ENCODE results near the gene CACNA2D2. TPM values are rescaled to one million over a fixed set of nuclear protein-coding genes. Genes with fewer than 3 reads are reported as not detected.

The CACNA2D2 gene
- total and polyA plus RNA-seq, 2 of the 8 experiments (the other 6 are each of a cell fraction or from before 2014, with no cell fraction given), result 14.1 to 25.0 TPM

- Histone ChIP-seq H3K27me3 (replicated peaks in 1 of 4; ENCODE audit: control insufficient read depth in 3 of 4, extremely low read depth in 1 of 4, insufficient read depth in 3 of 4, low read length in 3 of 4) (peaks cover 0 to 8% (median 0%) of the 10 kb centered on the region in 4 experiments; a peak in 2 of 7 replicates), H4K5ac (ENCODE audit: insufficient read length, low read depth, low read length) (no peak overlapping the region), H2AK5ac (ENCODE audit: low read depth, low read length) (no peak overlapping the region), H2BK20ac (ENCODE audit: low read length) (no peak overlapping the region), H3K23ac (ENCODE audit: insufficient read length) (no peak overlapping the region), H2BK5ac (ENCODE audit: low read depth, low read length) (no peak overlapping the region), H3K4ac (replicated peaks; ENCODE audit: insufficient read length, low read depth, low read length) (no peak overlapping the region), H4K91ac (replicated peaks; ENCODE audit: insufficient read length, low read length) (no peak overlapping the region), H3K4me1 (replicated peaks in 1 of 4; ENCODE audit: control insufficient read depth in 3 of 4, insufficient read depth in 4 of 4, low read length in 3 of 4) (no peaks in the 10 kb centered on the region; a peak in 1 of 7 replicates), H3K18ac (ENCODE audit: extremely low read depth, low read length) (no peak overlapping the region), H3K14ac (ENCODE audit: insufficient read length) (no peak overlapping the region), H3K23me2 (ENCODE audit: low read depth, low read length) (no peaks in the 10 kb centered on the region), H3K79me1 (ENCODE audit: low read depth, low read length) (no peaks in the 10 kb centered on the region), H3K79me2 (ENCODE audit: control insufficient read depth in 1 of 2, insufficient read depth in 2 of 2, low read length in 2 of 2) (no peaks in the 10 kb centered on the region), H3K4me3 (ENCODE audit: extremely low read depth in 1 of 4, insufficient read depth in 2 of 4, low read depth in 3 of 4, low read length in 4 of 4) (no peak overlapping the region), H2BK120ac (replicated peaks; ENCODE audit: low read depth, low read length) (no peak overlapping the region), H3K56ac (replicated peaks; ENCODE audit: insufficient read length, low read depth, low read length) (no peak overlapping the region), H4K8ac (ENCODE audit: extremely low read depth, insufficient read depth, low read length) (no peak overlapping the region), H4K20me1 (replicated peaks in 1 of 2; ENCODE audit: control insufficient read depth in 1 of 2, insufficient read depth in 2 of 2, low read length in 2 of 2) (peaks cover 13 to 17% of the 10 kb centered on the region in 2 experiments), H2BK15ac (ENCODE audit: low read length) (no peak overlapping the region), H3K36me3 (ENCODE audit: control insufficient read depth in 2 of 4, insufficient read depth in 4 of 4, low read length in 3 of 4) (no peaks in the 10 kb centered on the region), H3K9me3 (ENCODE audit: insufficient read depth in 2 of 2, low read depth in 1 of 2, low read length in 1 of 2) (no peaks in the 10 kb centered on the region), H2BK12ac (ENCODE audit: low read depth, low read length) (no peak overlapping the region), H3K4me2 (ENCODE audit: insufficient read depth in 1 of 2, low read depth in 2 of 2, low read length in 2 of 2) (no peak overlapping the region), H3K9ac (replicated peaks in 1 of 4; ENCODE audit: extremely low read depth in 1 of 4, low read depth in 3 of 4, low read length in 3 of 4) (no peak overlapping the region), H2AFZ (ENCODE audit: low read length) (no peak overlapping the region), H3K27ac (ENCODE audit: low read depth, low read length) (no peak overlapping the region)
- 73% methylated on average over 5 of the region's 5 CpGs; no CpG with 5 or more reads in 1 of the 2 experiments for WGBS, 2 experiments (ENCODE audit: extremely low coverage in 1 of 2, insufficient coverage in 1 of 2, insufficient read length in 1 of 2, insufficient replicate concordance in 2 of 2, low coverage in 1 of 2, low lambda C conversion rate in 2 of 2, missing lambda C conversion rate in 1 of 2)
- FAIRE-seq (no peak), DNase-seq (ENCODE audit: low read depth in 1 of 2, low spot score in 2 of 2) (no peak)
- ChIA-PET POLR2A (ENCODE audit: partially characterized antibody) (interaction anchor here (0.9 kb wide), 1 partner anchor 112 kb away, joined by 4 read pairs; no protein-coding TSS in a partner anchor), CTCF (ENCODE audit: partially characterized antibody) (interaction anchor here (0.6 to 2.2 kb wide), 5 partner anchors 17 to 148 kb away, joined by 3 to 5 read pairs (median 3); no protein-coding TSS in a partner anchor)
- no peak for TF ChIP-seq SP2 (IDR thresholded peaks at IDR 0.05; ENCODE audit: low read length)
These were observed 101.3 kb downstream of the CACNA2D2 start for GRCh38 chr3:50401978-50402595.

All from H1 (cell line).